Measurements from ENCODE around the gene MESP1.

- TF ChIP-seq CTCF (conservative IDR thresholded peaks at IDR 0.05; ENCODE audit: low read depth, low read length) (no peak), CEBPB (IDR thresholded peaks at IDR 0.05; ENCODE audit: low read depth, low read length) (no peak), USF2 (IDR thresholded peaks at IDR 0.05; ENCODE audit: low read depth, low read length) (no peak), FOS (IDR thresholded peaks at IDR 0.05; ENCODE audit: low read depth, low read length) (no peak), BHLHE40 (IDR thresholded peaks at IDR 0.05; ENCODE audit: low read depth, low read length) (no peak), POLR2A (IDR thresholded peaks at IDR 0.05; ENCODE audit: low read depth, low read length) (no peak), SMC3 (IDR thresholded peaks at IDR 0.05; ENCODE audit: low read depth, low read length) (no peak)
Observed at GRCh38 chr15:89758283-89758682, 7.2 kb upstream of the MESP1 start.
